GM15510 (cell line): ENCODE measurements around the gene TMEM143.
A peak's percentile ranks its signal among the peaks of the same experiment; 100 is the strongest.

Source experiments
- POLR2A ChIP-seq: IDR thresholded peaks from 3 replicates; pipeline ENCODE4 v1.6.1; 2011; ENCODE audit warnings: borderline replicate concordance; ENCODE audit not compliant: insufficient read length; ENCODE audit errors: extremely low read depth

TMEM143 gene

GRCh38 chr19:48372904-48373303 lies 9.2 kb upstream of the TMEM143 start:
- TF ChIP-seq POLR2A, result no peak

- no peak for TF ChIP-seq POLR2A
Measured at GRCh38 chr19:48371367-48371766, 7.6 kb upstream of the TMEM143 start.

- TF ChIP-seq POLR2A, result no peak
Measured at GRCh38 chr19:48370955-48371354, 7.2 kb upstream of the TMEM143 start.

- no peak for TF ChIP-seq POLR2A
Measured at GRCh38 chr19:48368936-48369335, 5.2 kb upstream of the TMEM143 start.

GRCh38 chr19:48367855-48368254 lies 4.1 kb upstream of the TMEM143 start:
- no peak for TF ChIP-seq POLR2A

GRCh38 chr19:48365602-48366001 lies 1.9 kb upstream of the TMEM143 start:
- no peak for TF ChIP-seq POLR2A

- TF ChIP-seq POLR2A, result no peak
Measured at GRCh38 chr19:48364598-48365348, 1.0 kb upstream of the TMEM143 start.

- no peak for TF ChIP-seq POLR2A
Measured at GRCh38 chr19:48363500-48363809, 285 bp downstream of the TMEM143 start.

- TF ChIP-seq POLR2A, result peak; percentile 41
Measured at GRCh38 chr19:48362716-48363499, 832 bp downstream of the TMEM143 start.

- no peak for TF ChIP-seq POLR2A
Measured at GRCh38 chr19:48361912-48362311, 1.8 kb downstream of the TMEM143 start.

- TF ChIP-seq POLR2A, result no peak
Measured at GRCh38 chr19:48359123-48359522, 4.6 kb downstream of the TMEM143 start.

- no peak for TF ChIP-seq POLR2A
Measured at GRCh38 chr19:48355365-48355954, 8.3 kb downstream of the TMEM143 start.

GRCh38 chr19:48354332-48354992 lies 9.3 kb downstream of the TMEM143 start:
- TF ChIP-seq POLR2A, result no peak

- no peak for TF ChIP-seq POLR2A
Measured at GRCh38 chr19:48353677-48354076, 10.1 kb downstream of the TMEM143 start.

GRCh38 chr19:48351341-48351752 lies 12.4 kb downstream of the TMEM143 start:
- no peak for TF ChIP-seq POLR2A
